A673 (cell line): ENCODE results near the gene APLP2.

Source experiments
- CTCF ChIP-seq: fragments of 300-800, 200-600 bp; sonication (generic); conservative IDR thresholded peaks from 2 replicates; pipeline ENCODE4 v1.5.1; 2017; ENCODE audit warnings: low read depth, mild to moderate bottlenecking, antibody characterized with exemption, low read length, moderate library complexity, mixed read lengths
- EZH2 ChIP-seq: fragments of 200-600 bp; sonication (generic); IDR thresholded peaks from 2 replicates; pipeline ENCODE4 v1.6.1; 2017; ENCODE audit warnings: borderline replicate concordance, low read depth, mild to moderate bottlenecking, mixed read lengths, antibody characterized with exemption, low read length; ENCODE audit not compliant: poor library complexity, severe bottlenecking

GRCh38 chr11:130159657-130160497 is 90.2 kb downstream of the APLP2 start, which contains the start of gene ST14:
- TF ChIP-seq EZH2 (peak; percentile 89), CTCF (no peak)
